H1 (cell line): ENCODE results near the gene FRS2. TPM values are rescaled to one million over a fixed set of nuclear protein-coding genes. Genes with fewer than 3 reads are reported as not detected.

ENCODE experiments used
- CTCF ChIA-PET: fragments of 300-600 bp; sonication (Branson Sonifier 250); formaldehyde crosslinking; loops from one replicate; lab custom pipeline; 2021; ENCODE audit not compliant: partially characterized antibody; lab: Charles Lee
- POLR2A ChIA-PET: fragments of 300-600 bp; sonication (Branson Sonifier 250); formaldehyde crosslinking; loops from one replicate; lab custom pipeline; 2021; ENCODE audit warnings: inconsistent platforms; ENCODE audit not compliant: partially characterized antibody; lab: Charles Lee
- DNase-seq, 2 experiments: peaks; one replicate each; pipeline versions ENCODE4 v3.0.0 to v3.0.0-alpha.2; 2010 to 2022; ENCODE audit warnings: low spot score in 2 of 2, low read depth in 1 of 2, mixed read lengths in 1 of 2
- FAIRE-seq: peaks from 2 replicates; lab custom pipeline; 2011; peaks lifted over from hg19 to GRCh38; lab: Jason Lieb, UNC
- H2AFZ ChIP-seq: 2 replicates; pipeline ENCODE4 v1.8.1; 2012; ENCODE audit warnings: low read length, inconsistent platforms
- H2AK5ac ChIP-seq: 2 replicates; pipeline ENCODE4 v1.6.1; 2013; ENCODE audit warnings: low read depth, low read length
- H2BK120ac ChIP-seq: replicated peaks from 2 replicates; pipeline ENCODE3; 2013; ENCODE audit warnings: low read depth, low read length, inconsistent platforms
- H2BK12ac ChIP-seq: 2 replicates; pipeline ENCODE4 v1.6.1; 2013; ENCODE audit warnings: low read depth, low read length
- H2BK15ac ChIP-seq: 2 replicates; pipeline ENCODE4 v1.6.1; 2013; ENCODE audit warnings: low read length
- H2BK20ac ChIP-seq: 2 replicates; pipeline ENCODE4 v1.6.1; 2013; ENCODE audit warnings: low read length
- H2BK5ac ChIP-seq: 2 replicates; pipeline ENCODE4 v1.6.1; 2013; ENCODE audit warnings: low read depth, low read length
- H3K14ac ChIP-seq: 2 replicates; pipeline ENCODE4 v1.6.1; 2013; ENCODE audit warnings: inconsistent platforms; ENCODE audit not compliant: insufficient read length
- H3K18ac ChIP-seq: 2 replicates; pipeline ENCODE4 v1.6.1; 2013; ENCODE audit warnings: low read length; ENCODE audit errors: extremely low read depth
- H3K23ac ChIP-seq: 2 replicates; pipeline ENCODE4 v1.6.1; 2013; ENCODE audit warnings: inconsistent platforms; ENCODE audit not compliant: insufficient read length
- H3K23me2 ChIP-seq: 2 replicates; pipeline ENCODE4 v1.6.1; 2013; ENCODE audit warnings: low read depth, low read length
- H3K27ac ChIP-seq: 2 replicates; pipeline ENCODE4 v1.6.1; 2011; ENCODE audit warnings: low read depth, low read length, inconsistent platforms
- H3K27me3 ChIP-seq, 4 experiments: replicated peaks in 1 of 4; 1 replicate in 1 of 4; 2 replicates in 3 of 4; pipeline versions ENCODE4 v1.6.1 to v1.8.1; 2011 to 2013; ENCODE audit warnings: low read length in 3 of 4, mild to moderate bottlenecking in 3 of 4, inconsistent platforms in 2 of 4, mixed read lengths in 2 of 4, moderate library complexity in 1 of 4; ENCODE audit not compliant: control insufficient read depth in 3 of 4, insufficient read depth in 3 of 4; ENCODE audit errors: extremely low read depth in 1 of 4
- H3K36me3 ChIP-seq, 4 experiments: 2 replicates each; pipeline versions ENCODE4 v1.6.1 to v1.8.1; 2011 to 2013; ENCODE audit warnings: mild to moderate bottlenecking in 4 of 4, low read length in 3 of 4, moderate library complexity in 2 of 4, control low read depth in 1 of 4, inconsistent platforms in 1 of 4; ENCODE audit not compliant: insufficient read depth in 4 of 4, control insufficient read depth in 2 of 4
- H3K4ac ChIP-seq: replicated peaks from 2 replicates; pipeline ENCODE3; 2013; ENCODE audit warnings: low read length, low read depth, mixed read lengths, inconsistent platforms; ENCODE audit not compliant: insufficient read length
- H3K4me1 ChIP-seq, 4 experiments: replicated peaks in 1 of 4; 1 replicate in 1 of 4; 2 replicates in 3 of 4; pipeline versions ENCODE4 v1.6.1 to v1.8.1; 2011 to 2013; ENCODE audit warnings: low read length in 3 of 4, inconsistent platforms in 2 of 4, mixed read lengths in 1 of 4; ENCODE audit not compliant: insufficient read depth in 4 of 4, control insufficient read depth in 3 of 4
- H3K4me2 ChIP-seq, 2 experiments: 2 replicates each; pipeline versions ENCODE4 v1.6.1 to v1.8.1; 2011 to 2013; ENCODE audit warnings: low read depth in 2 of 2, low read length in 2 of 2, control low read depth in 1 of 2, inconsistent platforms in 1 of 2, mild to moderate bottlenecking in 1 of 2; ENCODE audit not compliant: insufficient read depth in 1 of 2
- H3K4me3 ChIP-seq, 4 experiments: fragments of 200-600, 300-600 bp in 1 of 4; sonication (generic), shearing (Covaris generic), sonication (Bioruptor Twin) in 1 of 4; 2 replicates each; pipeline versions ENCODE4 v1.5.1 to v1.8.1; 2011 to 2016; ENCODE audit warnings: low read length in 4 of 4, low read depth in 3 of 4, control low read depth in 2 of 4, inconsistent platforms in 2 of 4, mild to moderate bottlenecking in 2 of 4, mixed read lengths in 1 of 4, moderate library complexity in 1 of 4; ENCODE audit not compliant: insufficient read depth in 2 of 4; ENCODE audit errors: extremely low read depth in 1 of 4
- H3K56ac ChIP-seq: replicated peaks from 2 replicates; pipeline ENCODE3; 2013; ENCODE audit warnings: low read depth, mild to moderate bottlenecking, mixed read lengths, low read length, inconsistent platforms; ENCODE audit not compliant: insufficient read length
- H3K79me1 ChIP-seq: 2 replicates; pipeline ENCODE4 v1.6.1; 2013; ENCODE audit warnings: low read depth, low read length, control low read depth
- H3K79me2 ChIP-seq, 2 experiments: 2 replicates each; pipeline versions ENCODE4 v1.6.1 to v1.8.1; 2012 to 2013; ENCODE audit warnings: low read length in 2 of 2, mild to moderate bottlenecking in 2 of 2, inconsistent platforms in 1 of 2; ENCODE audit not compliant: insufficient read depth in 2 of 2, control insufficient read depth in 1 of 2
- H3K9ac ChIP-seq, 4 experiments: replicated peaks in 1 of 4; 1 replicate in 1 of 4; 2 replicates in 3 of 4; pipeline versions ENCODE4 v1.6.1 to v1.8.1; 2011 to 2013; ENCODE audit warnings: low read depth in 3 of 4, low read length in 3 of 4, control low read depth in 2 of 4, mild to moderate bottlenecking in 2 of 4, moderate library complexity in 2 of 4, inconsistent platforms in 1 of 4; ENCODE audit errors: extremely low read depth in 1 of 4
- H3K9me3 ChIP-seq, 2 experiments: 2 replicates each; pipeline versions ENCODE4 v1.6.1 to v1.8.1; 2012 to 2013; ENCODE audit warnings: mild to moderate bottlenecking in 2 of 2, moderate library complexity in 2 of 2, control low read depth in 1 of 2, inconsistent platforms in 1 of 2, low read depth in 1 of 2, low read length in 1 of 2, mixed read lengths in 1 of 2; ENCODE audit not compliant: insufficient read depth in 2 of 2
- H4K20me1 ChIP-seq, 2 experiments: replicated peaks in 1 of 2; 2 replicates each; pipeline versions ENCODE3 to v1.8.1; 2011 to 2013; ENCODE audit warnings: inconsistent platforms in 2 of 2, low read length in 2 of 2, mild to moderate bottlenecking in 1 of 2; ENCODE audit not compliant: insufficient read depth in 2 of 2, control insufficient read depth in 1 of 2
- H4K5ac ChIP-seq: 2 replicates; pipeline ENCODE4 v1.6.1; 2013; ENCODE audit warnings: low read length, low read depth, mixed read lengths, inconsistent platforms; ENCODE audit not compliant: insufficient read length
- H4K8ac ChIP-seq: 2 replicates; pipeline ENCODE4 v1.8.0; 2013; ENCODE audit warnings: mild to moderate bottlenecking, moderate library complexity, low read length, inconsistent platforms; ENCODE audit not compliant: insufficient read depth; ENCODE audit errors: extremely low read depth
- H4K91ac ChIP-seq: replicated peaks from 2 replicates; pipeline ENCODE3; 2013; ENCODE audit warnings: low read length, mixed read lengths, inconsistent platforms; ENCODE audit not compliant: insufficient read length
- ATF3 ChIP-seq: IDR thresholded peaks from 2 replicates; pipeline ENCODE4 v1.6.1; 2011; ENCODE audit warnings: low read depth, mild to moderate bottlenecking, low read length; ENCODE audit not compliant: insufficient read depth
- BCL11A ChIP-seq, 2 experiments: IDR thresholded peaks; one replicate each; pipeline ENCODE4 v1.6.1; 2011; ENCODE audit warnings: low read depth in 2 of 2, low read length in 2 of 2, mild to moderate bottlenecking in 2 of 2
- CBX5 ChIP-seq: fragments of 300-800, 300-1000 bp; sonication (generic); IDR thresholded peaks from 2 replicates; pipeline ENCODE4 v1.7.1; 2016; ENCODE audit warnings: antibody characterized with exemption, low read length, low read depth
- CEBPB ChIP-seq: IDR thresholded peaks from 2 replicates; pipeline ENCODE4 v1.6.1; 2012; ENCODE audit warnings: low read depth, low read length
- E2F6 ChIP-seq: IDR thresholded peaks from 2 replicates; pipeline ENCODE4 v1.6.1; 2012; ENCODE audit warnings: inconsistent platforms
- KDM1A ChIP-seq: fragments of 200-600, 300-600 bp; sonication (generic); IDR thresholded peaks from 2 replicates; pipeline ENCODE4 v1.7.1; 2016; ENCODE audit warnings: mild to moderate bottlenecking, low read length, borderline replicate concordance
- POLR2A ChIP-seq, 2 experiments: IDR thresholded peaks; 1 replicate in 1 of 2; 2 replicates in 1 of 2; pipeline ENCODE4 v1.6.1; 2011; ENCODE audit warnings: low read depth in 2 of 2, low read length in 2 of 2, mild to moderate bottlenecking in 2 of 2; ENCODE audit errors: control extremely low read depth in 1 of 2
- POLR2AphosphoS5 ChIP-seq: IDR thresholded peaks from 2 replicates; pipeline ENCODE4 v1.6.1; 2011; ENCODE audit warnings: low read depth, low read length
- RXRA ChIP-seq: IDR thresholded peaks from 2 replicates; pipeline ENCODE4 v1.6.1; 2011; ENCODE audit warnings: low read depth, mild to moderate bottlenecking, low read length, moderate library complexity; ENCODE audit not compliant: insufficient read depth
- SAP30 ChIP-seq: fragments of 300-600 bp; sonication (generic); IDR thresholded peaks from 2 replicates; pipeline ENCODE4 v1.7.1; 2012; ENCODE audit warnings: low read length, moderate library complexity, mild to moderate bottlenecking, inconsistent platforms; ENCODE audit not compliant: insufficient read depth, insufficient replicate concordance
- SP2 ChIP-seq: IDR thresholded peaks from 2 replicates; pipeline ENCODE4 v1.6.1; 2012; ENCODE audit warnings: mild to moderate bottlenecking, low read length, inconsistent platforms
- USF2 ChIP-seq: IDR thresholded peaks from 2 replicates; pipeline ENCODE4 v1.6.1; 2011; ENCODE audit warnings: low read length, improper control_type of control experiment
- WGBS, 2 experiments: shearing (Covaris generic) in 1 of 2; methylation state at CpG; one replicate each; pipeline versions ENCODE4 v1.1.6 to v1.1.7; 2013 to 2015; ENCODE audit warnings: low lambda C conversion rate in 2 of 2, mixed read lengths in 2 of 2, inconsistent platforms in 1 of 2, low coverage in 1 of 2, missing lambda C conversion rate in 1 of 2; ENCODE audit not compliant: insufficient replicate concordance in 2 of 2, insufficient coverage in 1 of 2, insufficient read length in 1 of 2; ENCODE audit errors: extremely low coverage in 1 of 2, missing lambda C conversion rate in 1 of 2; 5-methylcytosine and 5-hydroxymethylcytosine counted together
- polyA plus RNA-seq, 7 experiments: library from polyadenylated mRNA; depleted of rRNA in 3 of 7; stranded (reverse) in 5 of 7; unstranded in 2 of 7; fragments of >200 nt in 5 of 7; fragments of 200-250 nt in 2 of 7; gene quantifications; 1 replicate in 5 of 7; 2 replicates in 1 of 7; 4 replicates in 1 of 7; pipeline versions ENCODE4 v1.2.1 to v1.2.3, GENCODE V29; 2011 to 2013; ENCODE audit warnings: missing spikeins in 2 of 7, mixed read lengths in 2 of 7
- total RNA-seq: library from RNA; stranded (reverse); fragmentation: NEBNext Ultra II Directional; extraction: Animal tissue kit (Norgen Biotek cat#: 25700); gene quantifications from 2 replicates; pipeline ENCODE4 v1.2.1, GENCODE V29; 2021
- TF ChIP-seq, protein P1 (sequence below): IDR thresholded peaks from 2 replicates; pipeline ENCODE4 v1.6.1; 2012; ENCODE audit warnings: inconsistent platforms

Gene FRS2
- total and polyA plus RNA-seq, 2 of the 8 experiments (the other 6 are each of a cell fraction or from before 2014, with no cell fraction given): 10.3 to 35.8 TPM

DNA sequence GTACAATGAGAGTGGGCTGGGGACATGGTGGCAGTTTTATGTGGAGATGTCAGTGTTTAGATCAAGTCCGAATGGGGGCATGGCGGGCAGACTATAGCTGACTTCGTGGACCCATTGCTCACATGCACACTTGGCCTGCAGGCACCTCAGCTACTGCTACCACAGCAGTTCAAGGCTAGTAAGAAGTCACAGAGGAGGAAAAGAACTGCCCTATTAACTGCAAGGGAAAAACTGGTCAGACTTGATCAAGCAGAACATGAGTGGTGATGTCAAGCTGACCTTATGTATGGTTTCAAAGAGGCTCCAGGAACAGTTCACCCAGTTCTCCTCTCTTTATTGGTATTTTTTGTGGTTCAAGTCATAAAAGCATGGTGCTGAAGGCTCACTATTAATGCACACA, 30.2 kb upstream of the FRS2 start:
- no peak overlapping the region for H4K8ac ChIP-seq
- CTCF ChIA-PET: no interaction called here
- POLR2A ChIA-PET: no interaction called here
- no peak for TF ChIP-seq POLR2A (IDR thresholded peaks at IDR 0.05; ENCODE audit: control extremely low read depth in 1 of 2, low read depth in 2 of 2, low read length in 2 of 2)
- TF ChIP-seq USF2: no peak
- no peak for TF ChIP-seq POLR2AphosphoS5
- no peak for TF ChIP-seq CBX5
- no peak for TF ChIP-seq ATF3
- TF ChIP-seq CEBPB: no peak
- TF ChIP-seq KDM1A: no peak
- TF ChIP-seq SAP30: no peak
- no peak for TF ChIP-seq SP2
- TF ChIP-seq BCL11A (IDR thresholded peaks at IDR 0.05; ENCODE audit: low read depth in 2 of 2, low read length in 2 of 2): no peak
- no peak for TF ChIP-seq RXRA
- TF ChIP-seq, protein P1, sequence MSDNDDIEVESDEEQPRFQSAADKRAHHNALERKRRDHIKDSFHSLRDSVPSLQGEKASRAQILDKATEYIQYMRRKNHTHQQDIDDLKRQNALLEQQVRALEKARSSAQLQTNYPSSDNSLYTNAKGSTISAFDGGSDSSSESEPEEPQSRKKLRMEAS: no peak
- TF ChIP-seq E2F6: no peak

More for the DNA sequence above, 30.2 kb upstream of the FRS2 start:
- WGBS, 2 experiments: 90% methylated on average over 3 of the region's 3 CpGs; no CpG with 5 or more reads in 1 of the 2 experiments
- Histone ChIP-seq H3K23ac (no peak overlapping the region), H3K4me1 (0 out of 7 replicates have a peak, but pooled peaks cover 0 to 3% (median 0%) of the 10 kb centered on the region in 4 experiments), H3K9ac (no peak overlapping the region), H3K14ac (no peak overlapping the region), H3K79me1 (no peaks in the 10 kb centered on the region), H3K27ac (no peak overlapping the region), H3K36me3 (no peaks in the 10 kb centered on the region), H4K20me1 (no peaks in the 10 kb centered on the region), H2BK12ac (no peak overlapping the region), H3K4ac (no peak overlapping the region), H2AFZ (no peak overlapping the region), H2BK120ac (no peak overlapping the region), H3K18ac (no peak overlapping the region), H4K5ac (no peak overlapping the region), H2BK15ac (no peak overlapping the region), H2BK5ac (no peak overlapping the region), H2BK20ac (no peak overlapping the region), H3K79me2 (no peaks in the 10 kb centered on the region), H3K9me3 (no peaks in the 10 kb centered on the region), H3K56ac (no peak overlapping the region), H3K4me2 (no peak overlapping the region), H3K4me3 (no peak overlapping the region), H3K23me2 (no peaks in the 10 kb centered on the region), H4K91ac (no peak overlapping the region), H2AK5ac (no peak overlapping the region), H3K27me3 (no peaks in the 10 kb centered on the region)
- FAIRE-seq: no peak
- no peak for DNase-seq
